Naive thymus-derived CD8-positive, alpha-beta T cell (primary cell): ENCODE data around the gene TSGA10IP. TPM values are rescaled to one million over a fixed set of nuclear protein-coding genes. Genes with fewer than 3 reads are reported as not detected.

Experiments used
- ATAC-seq, 2 donors: fragments of 150-1000 bp; cut with Tn5 transposase in 1 of 2; sonication (Bioruptor Pico), chemical (Tn5 transposase) in 1 of 2; 1 replicate in 1 of 2; 2 replicates in 1 of 2; pipeline ENCODE4 v1.10.0; 2021; ENCODE audit warnings: mild to moderate bottlenecking in 2 of 2, moderate library complexity in 2 of 2
- POLR2A ChIA-PET: fragments of 350-600 bp; sonication (Branson Sonifier 250); formaldehyde crosslinking; loops from one replicate; lab custom pipeline; 2021; ENCODE audit warnings: antibody characterized with exemption; lab: Charles Lee
- DNase-seq, 10 donors: peaks; one replicate each; pipeline versions ENCODE4 v3.0.0 to v3.0.0-alpha.2; 2020 to 2022
- H3K27ac Mint-ChIP-seq, 10 donors: one replicate each; pipeline ENCODE4 v1.8.0; 2020 to 2022; ENCODE audit warnings: mild to moderate bottlenecking in 10 of 10, mixed read lengths in 10 of 10, moderate library complexity in 4 of 10, inconsistent platforms in 1 of 10
- H3K27me3 Mint-ChIP-seq, 5 donors: one replicate each; pipeline ENCODE4 v1.8.0; 2021 to 2022; ENCODE audit warnings: mixed read lengths in 5 of 5
- H3K36me3 Mint-ChIP-seq, 3 donors: one replicate each; pipeline ENCODE4 v1.8.0; 2020 to 2022; ENCODE audit warnings: mixed read lengths in 3 of 3, mild to moderate bottlenecking in 2 of 3, inconsistent platforms in 1 of 3
- H3K4me1 Mint-ChIP-seq, 4 donors: one replicate each; pipeline ENCODE4 v1.8.0; 2021 to 2022; ENCODE audit warnings: mixed read lengths in 4 of 4
- H3K4me3 Mint-ChIP-seq, 10 donors: one replicate each; pipeline ENCODE4 v1.8.0; 2020 to 2022; ENCODE audit warnings: mild to moderate bottlenecking in 10 of 10, mixed read lengths in 10 of 10, moderate library complexity in 6 of 10, inconsistent platforms in 1 of 10
- H3K9me3 Mint-ChIP-seq, 9 donors: one replicate each; pipeline ENCODE4 v1.8.0; 2020 to 2022; ENCODE audit warnings: mixed read lengths in 9 of 9, mild to moderate bottlenecking in 3 of 9, inconsistent platforms in 1 of 9, moderate library complexity in 1 of 9
- polyA plus RNA-seq, 3 donors: library from polyadenylated mRNA; unstranded; fragments of 300-500 nt; fragmentation: Illumina TruSeq; gene quantifications; one replicate each; pipeline ENCODE4 v1.2.3, GENCODE V29; 2021
- total RNA-seq, 8 experiments: library from RNA in 2 of 8; stranded (reverse) in 2 of 8; gene quantifications; one replicate each; pipeline ENCODE4 v1.2.3 and lab custom pipeline; 2021 to 2026

Gene TSGA10IP
- total and polyA plus RNA-seq, 5 experiments from 2014 or later, result not detected

DNA sequence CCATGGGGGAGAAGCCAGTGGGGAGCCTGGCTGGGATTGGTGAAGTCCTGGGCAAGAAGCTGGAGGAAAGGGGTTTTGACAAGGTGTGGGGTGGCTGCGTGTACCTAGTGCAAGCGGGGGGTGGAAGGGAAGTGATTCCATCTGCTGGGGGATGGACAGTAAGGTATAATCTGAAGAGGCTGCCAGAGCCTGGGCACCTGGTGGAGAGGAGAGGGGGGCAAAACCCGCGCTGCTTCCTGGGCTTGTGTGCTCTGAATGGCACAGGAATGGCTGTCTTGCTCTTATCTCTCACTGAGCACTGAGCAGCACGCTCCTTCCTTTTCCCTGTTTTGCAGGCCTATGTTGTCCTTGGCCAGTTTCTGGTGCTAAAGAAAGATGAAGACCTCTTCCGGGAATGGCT lies 58.0 kb downstream of the TSGA10IP start:
- Mint-ChIP-seq H3K4me1 (peaks cover 12 to 47% (median 45%) of the 10 kb centered on the region in 4 donors), H3K4me3 (peak overlapping the region; percentile 81 to 100 (median 98)), H3K27me3 (no peaks in the 10 kb centered on the region), H3K27ac (peak overlapping the region; percentile 66 to 99 (median 89)), H3K36me3 (peaks cover 5 to 50% (median 6%) of the 10 kb centered on the region in 3 donors), H3K9me3 (no peaks in the 10 kb centered on the region)
- no peak for ATAC-seq
- peak in 1 of 10 donors; percentile 62 for DNase-seq
- POLR2A ChIA-PET, result interaction anchor here (0.7 to 2.1 kb wide), 11 partner anchors 17 to 292 kb away, joined by 3 to 30 read pairs (median 5); partner anchors contain the start of genes CCDC85B, CFL1, KAT5 and MUS81

GRCh38 chr11:66004186-66004585 lies 58.9 kb downstream of the TSGA10IP start:
- Mint-ChIP-seq H3K4me1 (peaks cover 12 to 45% (median 41%) of the 10 kb centered on the region in 4 donors), H3K9me3 (no peaks in the 10 kb centered on the region), H3K27ac (peak overlapping the region in 7 of 10 donors; percentile 31 to 71 (median 60)), H3K36me3 (peaks cover 3 to 41% (median 6%) of the 10 kb centered on the region in 3 donors), H3K4me3 (peak overlapping the region in 9 of 10 donors; percentile 25 to 100 (median 52)), H3K27me3 (no peaks in the 10 kb centered on the region)
- POLR2A ChIA-PET, result no interaction called here
- no peak for ATAC-seq
- peak in 1 of 10 donors; percentile 54 for DNase-seq

DNA sequence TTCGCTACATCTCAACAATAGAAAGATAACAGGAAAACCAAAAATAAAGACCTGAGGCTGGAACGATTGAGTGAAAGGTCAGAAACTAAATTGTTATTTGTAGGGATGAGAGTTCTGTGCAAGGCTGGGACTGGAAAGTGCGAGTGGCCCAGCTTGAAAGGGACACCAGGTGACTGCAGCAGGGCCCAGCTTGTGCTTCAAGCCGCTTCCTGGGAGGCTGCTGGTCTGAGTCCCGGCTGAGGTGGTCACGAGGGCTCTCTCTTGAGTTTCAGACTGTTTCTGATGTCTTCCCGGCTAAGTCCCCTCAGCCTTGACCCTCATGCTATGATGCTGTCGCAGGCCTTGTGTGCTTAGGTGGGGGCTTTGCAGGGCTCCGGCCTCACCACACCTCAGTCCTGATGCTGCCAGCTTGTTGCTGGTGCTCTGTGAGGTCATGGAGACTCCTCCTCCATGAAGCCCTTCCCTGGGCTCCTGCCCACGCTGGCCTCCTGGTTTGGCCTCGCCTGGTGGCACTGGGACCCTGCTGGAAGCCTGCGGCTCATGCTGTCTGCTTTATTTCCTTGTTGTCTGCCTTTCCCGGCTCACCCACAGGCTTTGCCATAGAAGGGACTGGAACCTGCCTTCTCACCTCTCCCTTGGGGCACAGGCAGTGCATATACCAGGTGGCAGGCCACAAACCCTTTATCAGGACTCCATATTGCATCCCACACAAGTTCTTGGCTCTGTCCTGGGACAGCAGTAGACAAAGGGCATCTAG lies 61.0 kb downstream of the TSGA10IP start:
- no peaks in the 10 kb centered on the region for H3K9me3 Mint-ChIP-seq
- DNase-seq, result peak in 1 of 10 donors; percentile 54

GRCh38 chr11:66006891-66007176 lies 61.6 kb downstream of the TSGA10IP start:
- Mint-ChIP-seq H3K4me1 (peaks cover 9 to 23% (median 20%) of the 10 kb centered on the region in 4 donors), H3K4me3 (no peak overlapping the region), H3K36me3 (peaks cover 3 to 27% (median 5%) of the 10 kb centered on the region in 3 donors), H3K27ac (no peak overlapping the region), H3K9me3 (no peaks in the 10 kb centered on the region), H3K27me3 (peaks cover 0 to 4% (median 0%) of the 10 kb centered on the region in 5 donors)
- DNase-seq, result no peak
- ATAC-seq, result no peak
- POLR2A ChIA-PET, result no interaction called here

More for the DNA sequence above, 61.0 kb downstream of the TSGA10IP start:
- peaks cover 3 to 29% (median 6%) of the 10 kb centered on the region in 3 donors for H3K36me3 Mint-ChIP-seq
- ATAC-seq, result no peak
- H3K27me3 Mint-ChIP-seq, result peaks cover 0 to 4% (median 0%) of the 10 kb centered on the region in 5 donors
- H3K4me1 Mint-ChIP-seq, result peaks cover 11 to 27% (median 25%) of the 10 kb centered on the region in 4 donors
- POLR2A ChIA-PET, result interaction anchor here (0.6 kb wide), 1 partner anchor 28 kb away, joined by 4 read pairs; no protein-coding TSS in a partner anchor
- peak overlapping the region in 3 of 10 donors; percentile 32 to 74 (median 73) for H3K27ac Mint-ChIP-seq
- H3K4me3 Mint-ChIP-seq, result peak overlapping the region in 1 of 10 donors; percentile 24

DNA sequence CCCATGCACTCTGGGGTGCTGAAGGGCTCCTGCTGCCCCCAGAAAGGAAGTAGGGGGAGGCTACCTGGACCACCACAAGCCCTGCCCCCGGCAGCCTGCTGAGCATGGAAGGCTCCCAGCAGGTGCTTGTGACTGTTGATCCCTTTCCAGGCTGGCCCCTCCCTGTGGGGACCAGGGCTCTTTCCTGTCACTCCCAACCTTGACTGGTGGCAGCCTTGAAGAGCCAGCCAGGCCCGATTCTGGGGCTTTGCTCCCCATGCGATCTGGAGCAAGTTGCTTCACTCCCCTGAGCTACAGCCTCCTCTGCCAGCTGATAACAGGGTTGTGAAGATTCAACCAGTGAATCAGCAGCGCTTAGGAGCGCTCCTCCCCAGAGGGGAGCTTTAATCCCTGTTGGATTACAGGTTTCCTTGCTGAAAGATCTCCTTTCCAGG lies 61.9 kb downstream of the TSGA10IP start:
- Mint-ChIP-seq H3K4me1 (peaks cover 5 to 19% (median 16%) of the 10 kb centered on the region in 4 donors), H3K9me3 (no peaks in the 10 kb centered on the region), H3K27me3 (peaks cover 0 to 4% (median 0%) of the 10 kb centered on the region in 5 donors), H3K27ac (peak overlapping the region in 2 of 10 donors; percentile 35 to 43), H3K4me3 (no peak overlapping the region), H3K36me3 (peaks cover under 1 to 23% (median 3%) of the 10 kb centered on the region in 3 donors)
- no peak for ATAC-seq
- POLR2A ChIA-PET, result no interaction called here
- DNase-seq, result peak in 1 of 10 donors; percentile 26

GRCh38 chr11:66008095-66008467 lies 62.8 kb downstream of the TSGA10IP start:
- DNase-seq (no peak), ATAC-seq (no peak)
- POLR2A ChIA-PET, result no interaction called here
- Mint-ChIP-seq H3K4me3 (peak overlapping the region in 1 of 10 donors; percentile 24), H3K27ac (peak overlapping the region in 4 of 10 donors; percentile 36 to 66 (median 38)), H3K4me1 (peaks cover 3 to 14% (median 8%) of the 10 kb centered on the region in 4 donors), H3K36me3 (peaks cover 0 to 20% (median 3%) of the 10 kb centered on the region in 3 donors), H3K9me3 (no peaks in the 10 kb centered on the region), H3K27me3 (peaks cover 0 to 8% (median 0%) of the 10 kb centered on the region in 5 donors)

DNA sequence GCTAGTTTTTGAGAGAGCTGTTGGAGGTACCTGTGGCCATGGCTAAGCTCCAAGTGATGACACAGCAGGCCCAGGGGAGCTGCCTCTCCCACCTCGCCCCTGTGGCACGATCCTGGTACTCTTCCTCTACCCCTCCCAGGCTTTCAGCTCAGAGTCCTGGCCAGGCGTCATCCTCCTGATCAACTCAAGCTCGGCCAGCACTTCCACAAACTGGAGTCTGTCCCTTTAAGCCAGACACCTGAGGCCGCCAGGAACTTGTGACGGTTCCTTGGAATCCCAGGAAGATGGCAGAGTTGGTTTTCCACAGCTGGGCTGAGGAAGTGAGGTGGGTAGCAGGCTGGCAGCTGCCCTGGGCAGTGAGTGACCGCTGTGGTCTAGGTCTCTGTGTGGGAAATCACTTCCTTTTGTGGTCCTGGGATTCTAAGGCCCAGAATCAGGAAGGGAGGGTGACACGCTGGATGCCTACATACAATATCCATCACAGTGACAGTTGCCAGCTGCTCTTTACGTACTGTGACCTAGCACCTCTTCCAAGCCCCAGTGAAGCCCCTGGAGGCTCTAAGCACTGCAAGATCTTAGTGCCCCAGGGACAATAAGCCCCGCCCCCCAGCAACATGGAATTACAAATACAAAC lies 63.3 kb downstream of the TSGA10IP start:
- Mint-ChIP-seq H3K27me3 (peaks cover 0 to 12% (median 0%) of the 10 kb centered on the region in 5 donors), H3K27ac (peak overlapping the region in 2 of 10 donors; percentile 37 to 40), H3K4me3 (no peak overlapping the region), H3K9me3 (no peaks in the 10 kb centered on the region), H3K36me3 (peaks cover 0 to 15% (median 3%) of the 10 kb centered on the region in 3 donors), H3K4me1 (peaks cover 0 to 11% (median 5%) of the 10 kb centered on the region in 4 donors)
- POLR2A ChIA-PET, result interaction anchor here (0.7 kb wide), 2 partner anchors 37 to 289 kb away, joined by 4 to 5 read pairs; no protein-coding TSS in a partner anchor
- DNase-seq (peak in 1 of 10 donors; percentile 41), ATAC-seq (no peak)

Other genes with a start within 250 kb of the TSGA10IP start
- gene KAT5, start 233.2 kb upstream of the TSGA10IP start, total RNA-seq, result 100 to 1,000 TPM; 105 to 125 TPM
- gene KAT5, start 233.2 kb upstream of the TSGA10IP start, polyA plus RNA-seq, result 10 to 100 TPM; 38.0 to 57.3 (median 54.0) TPM
- 10 to 100 TPM; 62.0 to 69.9 TPM for gene RNASEH2C, start 224.7 kb upstream of the TSGA10IP start, total RNA-seq
- gene RNASEH2C, start 224.7 kb upstream of the TSGA10IP start, polyA plus RNA-seq, result 10 to 100 TPM; 73.4 to 99.0 (median 98.2) TPM
- gene AP5B1, start 164.5 kb upstream of the TSGA10IP start, total RNA-seq, result 10 to 100 TPM; 25.5 to 25.8 TPM
- 10 to 100 TPM in 2 of 3 donors, 1 to 10 TPM in 1; 8.6 to 15.2 (median 10.2) TPM for gene AP5B1, start 164.5 kb upstream of the TSGA10IP start, polyA plus RNA-seq
- gene OVOL1, start 158.4 kb upstream of the TSGA10IP start, total RNA-seq, result not detected
- not detected for gene OVOL1, start 158.4 kb upstream of the TSGA10IP start, polyA plus RNA-seq
- 1 to 10 TPM; 2.1 to 2.2 TPM for gene SNX32, start 111.5 kb upstream of the TSGA10IP start, total RNA-seq
- gene SNX32, start 111.5 kb upstream of the TSGA10IP start, polyA plus RNA-seq, result 1 to 10 TPM in 1 of 3 donors, under 1 TPM in 2; 0.39 to 1.5 (median 0.40) TPM
- 100 to 1,000 TPM; 486 to 532 TPM for gene CFL1, start 87.3 kb upstream of the TSGA10IP start, total RNA-seq
- gene CFL1, start 87.3 kb upstream of the TSGA10IP start, polyA plus RNA-seq, result 1,000 to 10,000 TPM; 2,347 to 2,575 (median 2,358) TPM
- 10 to 100 TPM; 91.9 to 97.8 TPM for gene MUS81, start 85.0 kb upstream of the TSGA10IP start, total RNA-seq
- 10 to 100 TPM; 21.7 to 26.5 (median 24.5) TPM for gene MUS81, start 85.0 kb upstream of the TSGA10IP start, polyA plus RNA-seq
- 10 to 100 TPM; 15.2 to 16.9 TPM for gene EFEMP2, start 72.7 kb upstream of the TSGA10IP start, total RNA-seq
- 1 to 10 TPM in 2 of 3 donors, not detected in 1; 1.8 to 2.5 TPM for gene EFEMP2, start 72.7 kb upstream of the TSGA10IP start, polyA plus RNA-seq
- gene CTSW, start 65.6 kb upstream of the TSGA10IP start, total RNA-seq, result 10 to 100 TPM; 52.1 to 52.6 TPM
- 100 to 1,000 TPM; 255 to 495 (median 475) TPM for gene CTSW, start 65.6 kb upstream of the TSGA10IP start, polyA plus RNA-seq
- gene FIBP, start 57.0 kb upstream of the TSGA10IP start, total RNA-seq, result 10 to 100 TPM; 33.0 to 35.6 TPM
- gene FIBP, start 57.0 kb upstream of the TSGA10IP start, polyA plus RNA-seq, result 10 to 100 TPM; 74.9 to 97.6 (median 86.0) TPM
- 10 to 100 TPM; 25.8 to 29.5 TPM for gene CCDC85B, start 54.8 kb upstream of the TSGA10IP start, total RNA-seq
- 10 to 100 TPM; 77.2 to 83.6 (median 83.0) TPM for gene CCDC85B, start 54.8 kb upstream of the TSGA10IP start, polyA plus RNA-seq
- not detected for gene FOSL1, start 45.1 kb upstream of the TSGA10IP start, total RNA-seq
- gene FOSL1, start 45.1 kb upstream of the TSGA10IP start, polyA plus RNA-seq, result under 1 TPM in 2 of 3 donors, not detected in 1; 0.17 to 0.22 TPM
- gene C11orf68, start 26.4 kb upstream of the TSGA10IP start, total RNA-seq, result 10 to 100 TPM; 53.5 to 57.8 TPM
- 10 to 100 TPM; 46.0 to 82.2 (median 67.3) TPM for gene C11orf68, start 26.4 kb upstream of the TSGA10IP start, polyA plus RNA-seq
- 10 to 100 TPM; 73.1 to 75.8 TPM for gene DRAP1, start 26.1 kb upstream of the TSGA10IP start, total RNA-seq
- 100 to 1,000 TPM; 103 to 112 (median 110) TPM for gene DRAP1, start 26.1 kb upstream of the TSGA10IP start, polyA plus RNA-seq
- 10 to 100 TPM; 81.9 to 91.9 TPM for gene SART1, start 16.3 kb downstream of the TSGA10IP start, total RNA-seq
- 10 to 100 TPM; 16.2 to 57.3 (median 30.4) TPM for gene SART1, start 16.3 kb downstream of the TSGA10IP start, polyA plus RNA-seq
- gene EIF1AD, start 56.7 kb downstream of the TSGA10IP start, total RNA-seq, result 10 to 100 TPM; 62.4 to 64.8 TPM
- gene EIF1AD, start 56.7 kb downstream of the TSGA10IP start, polyA plus RNA-seq, result 10 to 100 TPM; 11.5 to 18.7 (median 14.3) TPM
- 100 to 1,000 TPM in 1 of 2 experiments, 10 to 100 TPM in 1; 96.2 to 101 TPM for gene BANF1, start 57.0 kb downstream of the TSGA10IP start, total RNA-seq
- 100 to 1,000 TPM; 225 to 250 (median 241) TPM for gene BANF1, start 57.0 kb downstream of the TSGA10IP start, polyA plus RNA-seq
- gene CST6, start 66.5 kb downstream of the TSGA10IP start, total RNA-seq, result not detected
- gene CST6, start 66.5 kb downstream of the TSGA10IP start, polyA plus RNA-seq, result not detected
- gene CATSPER1, start 81.0 kb downstream of the TSGA10IP start, total RNA-seq, result not detected
- gene CATSPER1, start 81.0 kb downstream of the TSGA10IP start, polyA plus RNA-seq, result under 1 TPM in 1 of 3 donors, not detected in 2; 0.11 TPM
- not detected for gene GAL3ST3, start 103.7 kb downstream of the TSGA10IP start, total RNA-seq
- gene GAL3ST3, start 103.7 kb downstream of the TSGA10IP start, polyA plus RNA-seq, result under 1 TPM in 1 of 3 donors, not detected in 2; 0.27 TPM
- gene SF3B2, start 106.9 kb downstream of the TSGA10IP start, total RNA-seq, result 100 to 1,000 TPM; 184 to 197 TPM
- gene SF3B2, start 106.9 kb downstream of the TSGA10IP start, polyA plus RNA-seq, result 100 to 1,000 TPM in 1 of 3 donors, 10 to 100 TPM in 2; 70.3 to 115 (median 91.6) TPM
- gene PACS1, start 124.8 kb downstream of the TSGA10IP start, total RNA-seq, result 100 to 1,000 TPM; 312 to 317 TPM
- gene PACS1, start 124.8 kb downstream of the TSGA10IP start, polyA plus RNA-seq, result 10 to 100 TPM; 35.9 to 98.8 (median 49.9) TPM